Osteocyte (in vitro differentiated cells): ENCODE measurements around the gene TMIE. TPM values are rescaled to one million over a fixed set of nuclear protein-coding genes. Genes with fewer than 3 reads are reported as not detected.

ENCODE experiments used
- DNase-seq: peaks from one replicate; pipeline ENCODE4 v3.0.0; 2021; ENCODE audit warnings: mixed read lengths; ENCODE audit not compliant: unreplicated experiment; ENCODE audit errors: extremely low spot score
- H3K27ac Mint-ChIP-seq: one replicate; pipeline ENCODE4 v1.8.0; 2021; ENCODE audit warnings: mild to moderate bottlenecking, mixed read lengths; ENCODE audit not compliant: unreplicated experiment
- H3K27me3 Mint-ChIP-seq: one replicate; pipeline ENCODE4 v1.8.0; 2021; ENCODE audit warnings: mixed read lengths; ENCODE audit not compliant: unreplicated experiment
- H3K36me3 Mint-ChIP-seq: one replicate; pipeline ENCODE4 v1.8.0; 2021; ENCODE audit warnings: mixed read lengths; ENCODE audit not compliant: unreplicated experiment
- H3K4me1 Mint-ChIP-seq: one replicate; pipeline ENCODE4 v1.8.0; 2021; ENCODE audit warnings: mixed read lengths; ENCODE audit not compliant: unreplicated experiment
- H3K4me3 Mint-ChIP-seq: one replicate; pipeline ENCODE4 v1.8.0; 2021; ENCODE audit warnings: mild to moderate bottlenecking, moderate library complexity, mixed read lengths; ENCODE audit not compliant: unreplicated experiment
- H3K9me3 Mint-ChIP-seq: one replicate; pipeline ENCODE4 v1.8.0; 2021; ENCODE audit warnings: mixed read lengths; ENCODE audit not compliant: unreplicated experiment
- CTCF ChIP-seq: fragments of 200-600 bp; sonication (generic); IDR thresholded peaks from 2 replicates; pipeline ENCODE4 v1.5.0; 2021; ENCODE audit warnings: antibody characterized with exemption, mild to moderate bottlenecking, moderate library complexity
- total RNA-seq: library from RNA; stranded (reverse); gene quantifications from 2 replicates; pipeline ENCODE4 v1.2.1, GENCODE V29; 2021

TMIE gene
- total RNA-seq, 1 donor from 2014 or later, result not detected

GRCh38 chr3:46676601-46677410 lies 24.4 kb upstream of the TMIE start:
- no peaks in the 10 kb centered on the region for H3K36me3 Mint-ChIP-seq
- TF ChIP-seq CTCF, result no peak
- H3K27me3 Mint-ChIP-seq, result peaks cover 4% of the 10 kb centered on the region
- no peak overlapping the region for H3K27ac Mint-ChIP-seq
- H3K9me3 Mint-ChIP-seq, result no peaks in the 10 kb centered on the region
- no peak overlapping the region for H3K4me3 Mint-ChIP-seq
- no peak for DNase-seq
- no peaks in the 10 kb centered on the region for H3K4me1 Mint-ChIP-seq

- Mint-ChIP-seq H3K36me3 (no peaks in the 10 kb centered on the region), H3K9me3 (no peaks in the 10 kb centered on the region), H3K4me1 (no peaks in the 10 kb centered on the region), H3K4me3 (no peak overlapping the region), H3K27ac (no peak overlapping the region), H3K27me3 (peaks cover 4% of the 10 kb centered on the region)
- no peak for DNase-seq
- no peak for TF ChIP-seq CTCF
Measured at GRCh38 chr3:46677411-46677726, 23.8 kb upstream of the TMIE start.

GRCh38 chr3:46678280-46678679 lies 22.9 kb upstream of the TMIE start:
- no peak overlapping the region for H3K27ac Mint-ChIP-seq
- H3K4me3 Mint-ChIP-seq, result no peak overlapping the region
- H3K27me3 Mint-ChIP-seq, result peaks cover 4% of the 10 kb centered on the region
- no peaks in the 10 kb centered on the region for H3K36me3 Mint-ChIP-seq
- DNase-seq, result no peak
- no peaks in the 10 kb centered on the region for H3K9me3 Mint-ChIP-seq
- H3K4me1 Mint-ChIP-seq, result no peaks in the 10 kb centered on the region
- TF ChIP-seq CTCF, result no peak

GRCh38 chr3:46679681-46680080 lies 21.5 kb upstream of the TMIE start:
- no peaks in the 10 kb centered on the region for H3K4me1 Mint-ChIP-seq
- no peak for TF ChIP-seq CTCF
- no peak for DNase-seq
- no peaks in the 10 kb centered on the region for H3K9me3 Mint-ChIP-seq
- H3K27ac Mint-ChIP-seq, result no peak overlapping the region
- no peaks in the 10 kb centered on the region for H3K36me3 Mint-ChIP-seq
- no peak overlapping the region for H3K4me3 Mint-ChIP-seq
- peaks cover 4% of the 10 kb centered on the region for H3K27me3 Mint-ChIP-seq

- no peak for DNase-seq
- Mint-ChIP-seq H3K9me3 (no peaks in the 10 kb centered on the region), H3K27ac (no peak overlapping the region), H3K4me3 (no peak overlapping the region), H3K36me3 (no peaks in the 10 kb centered on the region), H3K27me3 (peaks cover 4% of the 10 kb centered on the region), H3K4me1 (no peaks in the 10 kb centered on the region)
- no peak for TF ChIP-seq CTCF
Measured at GRCh38 chr3:46680298-46680826, 20.8 kb upstream of the TMIE start.
